ENCODE results near the gene H2BW2. TPM values are rescaled to one million over a fixed set of nuclear protein-coding genes. Genes with fewer than 3 reads are reported as not detected.

H2BW2 gene
- total RNA-seq (not detected), polyA plus RNA-seq (not detected)
- long read RNA-seq, donor 1: 0 reads
- long read RNA-seq, donor 2: 0 reads
- long read RNA-seq, donor 3: 0 reads
- long read RNA-seq, donor 4: 0 reads
- long read RNA-seq, donor 5: 0 reads
- long read RNA-seq, donor 6: 0 reads
- long read RNA-seq, donor 7: 0 reads
- long read RNA-seq, donor 8, partial matches to known transcripts: 0 of 9 reads
- long read RNA-seq, donor 8, other reads (novel, unspliced or antisense): 9 of 9 reads
- long read RNA-seq, donor 9: 0 reads
- long read RNA-seq, donor 10: 0 reads

- WGBS, 4 donors: 83 to 92% (median 87%) methylated on average over 24 to 39 of the region's 39 CpGs
- H3K4me3 ChIP-seq: no peak within 1 kb of the TSS
Measured at GRCh38 chrX:104039689-104040505, at the start of gene H2BW2. Gene H2BW2, plus strand, starts transcription at chrX:104039956. Its CDS starts 39 bp downstream, at chrX:104039995.

DNA sequence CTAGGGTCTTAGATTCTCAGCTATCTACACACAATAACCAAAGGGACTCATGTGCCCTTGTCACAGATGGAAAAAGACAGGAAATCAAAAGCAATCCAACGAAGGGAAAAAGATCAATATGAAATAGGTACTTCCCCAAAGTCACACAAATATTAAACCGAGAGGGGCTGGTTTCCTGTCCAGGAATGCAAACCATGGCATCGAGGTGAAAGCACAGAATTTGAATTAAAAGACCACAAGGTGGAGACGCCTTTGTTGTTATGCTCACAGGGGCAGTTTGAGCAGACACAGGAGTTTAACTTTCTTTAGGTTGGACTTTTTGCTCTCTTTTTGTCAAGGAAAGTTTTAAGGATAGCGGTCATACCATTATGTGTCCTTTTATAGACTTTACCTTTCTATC, 40.5 kb upstream of the H2BW2 start:
- peaks cover 14% of the 10 kb centered on the region for H3K27me3 ChIP-seq
- no peak for TF ChIP-seq POLR2A (IDR thresholded peaks at IDR 0.05)
- no peak for TF ChIP-seq CTCF (IDR thresholded peaks at IDR 0.05)
- H3K36me3 ChIP-seq (replicated peaks in 1 of 2): no peaks in the 10 kb centered on the region
- H3K4me1 ChIP-seq (replicated peaks in 1 of 2): no peaks in the 10 kb centered on the region
- no peaks in the 10 kb centered on the region for H3K9me3 ChIP-seq (replicated peaks in 1 of 3)
- WGBS, 4 donors: 45 to 52% (median 47%) methylated on average over 5 of the region's 5 CpGs
- DNase-seq: no peak
- no peak overlapping the region for H3K4me3 ChIP-seq
- intact Hi-C loops (cut with DNase I): no loop called here
- no peak overlapping the region for H3K27ac ChIP-seq

More at GRCh38 chrX:104039689-104040505, at the start of gene H2BW2:
- no peaks in the 10 kb centered on the region for H3K4me1 ChIP-seq (replicated peaks in 1 of 2)
- H3K9me3 ChIP-seq (replicated peaks in 1 of 3): no peaks in the 10 kb centered on the region
- TF ChIP-seq CTCF (IDR thresholded peaks at IDR 0.05) (no peak), POLR2A (IDR thresholded peaks at IDR 0.05) (no peak)
- no peak within 1 kb of the TSS for H3K27ac ChIP-seq
- intact Hi-C loops (cut with DNase I): no loop called here
- DNase-seq: no peak
- H3K36me3 ChIP-seq (replicated peaks in 1 of 2): no peaks in the 10 kb centered on the region
- peaks cover 22% of the 10 kb centered on the region for H3K27me3 ChIP-seq

GRCh38 chrX:104008831-104009230, 30.9 kb upstream of the H2BW2 start:
- Histone ChIP-seq H3K4me1 (replicated peaks in 1 of 2) (no peaks in the 10 kb centered on the region), H3K36me3 (replicated peaks in 1 of 2) (no peaks in the 10 kb centered on the region), H3K27me3 (peaks cover 2% of the 10 kb centered on the region), H3K4me3 (no peak overlapping the region), H3K9me3 (replicated peaks in 1 of 3) (no peaks in the 10 kb centered on the region), H3K27ac (no peak overlapping the region)
- no peak for DNase-seq
- TF ChIP-seq CTCF (IDR thresholded peaks at IDR 0.05): no peak
- TF ChIP-seq POLR2A (IDR thresholded peaks at IDR 0.05): no peak
- intact Hi-C loops (cut with DNase I): no loop called here
- WGBS, 4 donors: 58 to 67% (median 63%) methylated on average over 5 of the region's 5 CpGs

DNA sequence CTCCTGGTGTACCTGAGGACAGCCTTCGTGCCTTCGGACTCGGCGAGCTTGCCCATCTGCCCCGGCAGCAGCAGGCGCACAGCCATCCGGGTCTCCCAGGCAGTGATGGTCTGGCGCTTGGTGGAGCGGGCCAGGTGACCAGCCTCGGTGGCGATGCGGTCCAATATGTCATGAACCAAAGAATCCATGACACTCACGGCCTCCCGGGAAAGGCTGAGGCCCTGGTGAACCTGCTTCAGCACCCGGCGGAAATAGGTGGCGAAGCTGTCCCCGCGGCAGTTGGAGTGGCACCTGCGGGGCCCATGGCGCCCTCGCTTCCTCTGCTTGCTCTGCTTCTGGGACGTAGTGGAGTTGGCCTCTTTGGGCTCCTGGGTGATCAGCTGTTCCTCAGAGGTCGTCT, 26.6 kb upstream of the H2BW2 start:
- 83 to 93% (median 90%) methylated on average over 8 to 24 of the region's 24 CpGs for WGBS, 4 donors
- no peaks in the 10 kb centered on the region for H3K36me3 ChIP-seq (replicated peaks in 1 of 2)
- intact Hi-C loops (cut with DNase I): no loop called here
- H3K4me3 ChIP-seq: no peak overlapping the region
- H3K27me3 ChIP-seq: peaks cover 2% of the 10 kb centered on the region
- no peaks in the 10 kb centered on the region for H3K4me1 ChIP-seq (replicated peaks in 1 of 2)
- H3K27ac ChIP-seq: no peak overlapping the region
- no peak for DNase-seq
- H3K9me3 ChIP-seq (replicated peaks in 1 of 3): no peaks in the 10 kb centered on the region
- no peak for TF ChIP-seq CTCF (IDR thresholded peaks at IDR 0.05)
- TF ChIP-seq POLR2A (IDR thresholded peaks at IDR 0.05): no peak

Measured in adrenal gland (tissue), 19 donors.